CD8-positive, alpha-beta memory T cell (primary cell): ENCODE results near the gene TRMT61B. TPM values are rescaled to one million over a fixed set of nuclear protein-coding genes. Genes with fewer than 3 reads are reported as not detected.
A peak's percentile ranks its signal among the peaks of the same experiment; 100 is the strongest.

Source experiments
- CTCF ChIA-PET: fragments of 350-600 bp; sonication (Branson Sonifier 250); formaldehyde crosslinking; loops from one replicate; lab custom pipeline; 2021; ENCODE audit warnings: antibody characterized with exemption; lab: Charles Lee
- POLR2A ChIA-PET: fragments of 350-600 bp; sonication (Branson Sonifier 250); formaldehyde crosslinking; loops from one replicate; lab custom pipeline; 2021; ENCODE audit warnings: antibody characterized with exemption; lab: Charles Lee
- DNase-seq, 5 donors: peaks; one replicate each; pipeline versions ENCODE4 v3.0.0 to v3.0.0-alpha.2; 2020 to 2022; ENCODE audit warnings: mixed read lengths in 1 of 5
- H3K27ac ChIP-seq: one replicate; pipeline ENCODE4 v1.7.0; 2013; ENCODE audit warnings: low read depth, mild to moderate bottlenecking, low read length, moderate library complexity
- H3K27me3 ChIP-seq: 2 replicates; pipeline ENCODE4 v1.7.0; 2013; ENCODE audit warnings: low read length, mild to moderate bottlenecking; ENCODE audit not compliant: insufficient read depth, poor library complexity, severe bottlenecking
- H3K36me3 ChIP-seq: 2 replicates; pipeline ENCODE4 v1.7.0; 2013; ENCODE audit warnings: mild to moderate bottlenecking, low read length, moderate library complexity; ENCODE audit not compliant: insufficient read depth
- H3K4me1 ChIP-seq: 2 replicates; pipeline ENCODE4 v1.7.0; 2013; ENCODE audit warnings: mild to moderate bottlenecking, low read length, moderate library complexity; ENCODE audit not compliant: insufficient read depth
- H3K4me3 ChIP-seq: 2 replicates; pipeline ENCODE4 v1.7.0; 2013; ENCODE audit warnings: mild to moderate bottlenecking, low read length
- H3K9me3 ChIP-seq: 2 replicates; pipeline ENCODE4 v1.7.0; 2013; ENCODE audit warnings: mild to moderate bottlenecking, low read length
- H3K27ac Mint-ChIP-seq, 8 donors: one replicate each; pipeline ENCODE4 v1.8.0; 2020 to 2021; ENCODE audit warnings: mixed read lengths in 8 of 8, mild to moderate bottlenecking in 6 of 8, inconsistent platforms in 3 of 8, moderate library complexity in 3 of 8
- H3K27me3 Mint-ChIP-seq, 2 donors: one replicate each; pipeline ENCODE4 v1.8.0; 2020 to 2021; ENCODE audit warnings: mixed read lengths in 2 of 2, mild to moderate bottlenecking in 1 of 2, moderate library complexity in 1 of 2
- H3K36me3 Mint-ChIP-seq, 3 donors: one replicate each; pipeline ENCODE4 v1.8.0; 2020 to 2021; ENCODE audit warnings: mixed read lengths in 3 of 3, inconsistent platforms in 1 of 3, mild to moderate bottlenecking in 1 of 3
- H3K4me1 Mint-ChIP-seq, 3 donors: one replicate each; pipeline ENCODE4 v1.8.0; 2020 to 2021; ENCODE audit warnings: mixed read lengths in 3 of 3, inconsistent platforms in 1 of 3, mild to moderate bottlenecking in 1 of 3
- H3K4me3 Mint-ChIP-seq, 7 donors: one replicate each; pipeline ENCODE4 v1.8.0; 2020 to 2021; ENCODE audit warnings: mixed read lengths in 7 of 7, mild to moderate bottlenecking in 6 of 7, moderate library complexity in 4 of 7, inconsistent platforms in 2 of 7
- H3K9me3 Mint-ChIP-seq, 5 donors: one replicate each; pipeline ENCODE4 v1.8.0; 2020 to 2022; ENCODE audit warnings: mixed read lengths in 5 of 5, mild to moderate bottlenecking in 3 of 5, moderate library complexity in 2 of 5, inconsistent platforms in 1 of 5
- polyA plus RNA-seq: library from polyadenylated mRNA; unstranded; fragments of 300-500 nt; fragmentation: Illumina TruSeq; gene quantifications from one replicate; pipeline ENCODE4 v1.2.3, GENCODE V29; 2021
- total RNA-seq, 2 experiments: library from RNA; stranded (reverse); gene quantifications; one replicate each; pipeline ENCODE4 v1.2.3, GENCODE V29; 2021

Gene TRMT61B
- total and polyA plus RNA-seq, 3 experiments from 2014 or later = 16.6 to 20.2 (median 18.3) TPM

DNA sequence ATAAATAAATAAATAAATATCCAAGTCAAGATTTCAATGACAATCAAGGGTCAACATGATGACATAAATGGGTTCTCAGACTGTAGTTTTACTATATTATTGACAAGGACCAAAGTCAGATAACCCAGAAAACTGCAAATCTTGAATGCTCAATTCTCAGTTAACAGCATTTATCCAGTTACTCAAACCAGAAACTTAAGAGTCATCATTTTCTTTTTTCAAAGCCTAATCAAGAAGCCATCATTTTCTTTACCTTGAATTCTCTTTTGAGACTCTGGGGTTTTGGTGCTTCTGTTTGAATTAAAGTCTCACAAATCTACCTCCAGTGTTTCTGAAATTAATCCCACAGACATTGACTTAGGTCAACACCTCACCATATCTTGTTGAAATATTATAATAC lies 14.1 kb downstream of the TRMT61B start:
- Histone ChIP-seq H3K4me3 (no peak overlapping the region), H3K27ac (no peak overlapping the region), H3K4me1 (no peaks in the 10 kb centered on the region), H3K36me3 (peaks cover 8% of the 10 kb centered on the region), H3K27me3 (no peaks in the 10 kb centered on the region), H3K9me3 (no peaks in the 10 kb centered on the region)
- peak overlapping the region in 1 of 8 donors; percentile 4 for H3K27ac Mint-ChIP-seq
- no peaks in the 10 kb centered on the region for H3K27me3 Mint-ChIP-seq
- ChIA-PET POLR2A (no interaction called here), CTCF (no interaction called here)
- no peaks in the 10 kb centered on the region for H3K9me3 Mint-ChIP-seq
- no peak for DNase-seq
- peaks cover 3 to 8% (median 8%) of the 10 kb centered on the region in 3 donors for H3K4me1 Mint-ChIP-seq
- H3K4me3 Mint-ChIP-seq = no peak overlapping the region
- peaks cover 4 to 47% (median 11%) of the 10 kb centered on the region in 3 donors for H3K36me3 Mint-ChIP-seq

DNA sequence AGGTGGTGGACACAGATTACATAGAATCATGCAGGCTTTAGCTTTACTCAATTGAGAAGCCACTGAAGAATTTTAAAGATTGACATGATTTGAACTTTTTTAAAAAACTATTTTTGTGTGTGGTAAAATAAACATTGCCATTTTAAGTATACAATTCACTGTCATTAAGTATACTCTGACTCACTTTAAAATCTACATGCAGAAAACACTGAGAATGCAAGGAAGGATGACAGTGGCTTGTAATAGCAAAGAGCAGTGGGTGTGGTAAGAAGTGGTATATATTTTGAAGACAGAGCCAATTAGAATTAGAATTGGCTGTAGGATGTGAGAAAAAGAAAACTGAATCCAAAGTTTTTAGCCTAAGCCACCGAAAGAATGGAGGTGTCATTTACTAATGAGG lies 14.9 kb downstream of the TRMT61B start:
- no peaks in the 10 kb centered on the region for H3K9me3 Mint-ChIP-seq
- Histone ChIP-seq H3K4me1 (no peaks in the 10 kb centered on the region), H3K4me3 (no peak overlapping the region), H3K9me3 (no peaks in the 10 kb centered on the region), H3K36me3 (peaks cover under 1% of the 10 kb centered on the region), H3K27me3 (no peaks in the 10 kb centered on the region), H3K27ac (no peak overlapping the region)
- H3K36me3 Mint-ChIP-seq = peaks cover 4 to 42% (median 4%) of the 10 kb centered on the region in 3 donors
- DNase-seq = no peak
- POLR2A ChIA-PET = no interaction called here
- peaks cover under 1 to 3% (median 1%) of the 10 kb centered on the region in 3 donors for H3K4me1 Mint-ChIP-seq
- H3K27ac Mint-ChIP-seq = no peak overlapping the region
- CTCF ChIA-PET = no interaction called here
- H3K27me3 Mint-ChIP-seq = no peaks in the 10 kb centered on the region
- no peak overlapping the region for H3K4me3 Mint-ChIP-seq

DNA sequence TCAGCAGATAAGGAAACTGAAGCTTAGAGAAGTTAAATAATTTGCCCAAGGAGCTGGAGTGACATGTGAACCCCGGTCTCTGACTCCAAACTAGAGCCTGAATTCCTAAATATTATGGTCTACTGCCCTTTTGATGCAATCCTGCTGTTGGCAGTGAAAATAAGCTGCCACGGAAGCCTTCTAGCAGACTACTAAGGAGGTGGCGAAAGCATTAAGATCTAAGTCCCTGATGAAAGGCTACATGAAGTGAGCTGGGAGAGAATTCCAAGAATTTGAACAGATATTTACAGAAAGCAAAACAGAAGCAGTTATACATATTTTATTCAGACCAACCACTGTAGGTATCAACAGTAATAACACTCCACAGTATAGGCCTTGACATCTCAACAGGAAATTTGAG lies 28.1 kb downstream of the TRMT61B start:
- no peaks in the 10 kb centered on the region for H3K9me3 Mint-ChIP-seq
- H3K4me3 ChIP-seq = no peak overlapping the region
- H3K27me3 Mint-ChIP-seq = no peaks in the 10 kb centered on the region
- no peaks in the 10 kb centered on the region for H3K4me1 Mint-ChIP-seq
- no peaks in the 10 kb centered on the region for H3K27me3 ChIP-seq
- peaks cover 0 to 13% (median 7%) of the 10 kb centered on the region in 3 donors for H3K36me3 Mint-ChIP-seq
- CTCF ChIA-PET = no interaction called here
- peak overlapping the region in 1 of 8 donors; percentile 5 for H3K27ac Mint-ChIP-seq
- no peak overlapping the region for H3K4me3 Mint-ChIP-seq
- H3K27ac ChIP-seq = no peak overlapping the region
- no peaks in the 10 kb centered on the region for H3K4me1 ChIP-seq
- no peak for DNase-seq
- H3K36me3 ChIP-seq = no peaks in the 10 kb centered on the region
- POLR2A ChIA-PET = no interaction called here
- no peaks in the 10 kb centered on the region for H3K9me3 ChIP-seq

DNA sequence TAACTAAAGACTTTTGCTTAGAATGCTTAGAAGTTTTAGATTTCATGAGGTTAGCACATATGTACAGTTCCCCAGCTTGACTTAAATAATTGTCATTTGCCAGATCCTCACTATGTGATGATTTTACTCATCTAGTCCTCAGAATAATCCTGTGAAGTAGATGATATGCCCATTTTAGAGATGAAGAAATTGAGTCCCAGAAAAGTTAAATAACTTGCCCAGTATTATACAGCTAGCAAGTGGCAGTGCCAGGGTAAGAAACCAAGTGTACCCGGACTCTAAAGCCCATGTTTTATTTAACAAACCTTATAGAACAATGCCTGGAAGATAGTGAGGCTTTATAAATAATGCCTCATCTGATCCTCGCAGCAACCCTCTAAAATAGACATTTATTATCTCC lies 31.1 kb downstream of the TRMT61B start:
- no peaks in the 10 kb centered on the region for H3K4me1 Mint-ChIP-seq

DNA sequence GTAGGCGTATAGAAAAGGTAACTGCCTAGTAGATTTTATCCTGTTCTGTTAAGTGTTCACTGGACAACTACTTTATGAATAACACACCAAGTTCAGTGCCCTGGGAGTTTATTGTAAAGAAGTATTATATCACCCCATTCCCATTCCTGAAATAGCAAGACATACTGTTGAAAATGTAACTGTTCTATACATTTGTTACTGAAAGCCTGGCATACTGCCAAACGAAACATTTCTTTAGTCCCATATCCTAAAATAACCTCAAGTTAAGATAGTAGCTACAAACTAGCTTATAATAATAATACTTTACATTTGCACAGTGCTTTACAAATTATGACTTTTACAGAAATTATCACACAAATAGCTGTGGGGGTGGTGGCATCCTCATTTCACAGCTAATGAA lies 34.3 kb downstream of the TRMT61B start:
- Histone ChIP-seq H3K27me3 (no peaks in the 10 kb centered on the region), H3K4me1 (no peaks in the 10 kb centered on the region), H3K36me3 (no peaks in the 10 kb centered on the region), H3K9me3 (no peaks in the 10 kb centered on the region), H3K4me3 (no peak overlapping the region), H3K27ac (no peak overlapping the region)
- Mint-ChIP-seq H3K9me3 (no peaks in the 10 kb centered on the region), H3K4me3 (no peak overlapping the region), H3K36me3 (no peaks in the 10 kb centered on the region), H3K27ac (no peak overlapping the region), H3K27me3 (no peaks in the 10 kb centered on the region), H3K4me1 (no peaks in the 10 kb centered on the region)
- ChIA-PET POLR2A (no interaction called here), CTCF (interaction anchor here (1.1 kb wide), 1 partner anchor 9 kb away, joined by 3 read pairs; no protein-coding TSS in a partner anchor)
- DNase-seq = no peak

More for the DNA sequence above, 31.1 kb downstream of the TRMT61B start:
- Histone ChIP-seq H3K9me3 (no peaks in the 10 kb centered on the region), H3K36me3 (no peaks in the 10 kb centered on the region), H3K4me3 (no peak overlapping the region), H3K27me3 (no peaks in the 10 kb centered on the region), H3K27ac (no peak overlapping the region), H3K4me1 (no peaks in the 10 kb centered on the region)
- no peak for DNase-seq
- no peaks in the 10 kb centered on the region for H3K9me3 Mint-ChIP-seq
- peaks cover 0 to 2% (median 0%) of the 10 kb centered on the region in 3 donors for H3K36me3 Mint-ChIP-seq
- CTCF ChIA-PET = no interaction called here
- H3K27me3 Mint-ChIP-seq = no peaks in the 10 kb centered on the region
- POLR2A ChIA-PET = no interaction called here
- H3K4me3 Mint-ChIP-seq = no peak overlapping the region
- no peak overlapping the region for H3K27ac Mint-ChIP-seq

DNA sequence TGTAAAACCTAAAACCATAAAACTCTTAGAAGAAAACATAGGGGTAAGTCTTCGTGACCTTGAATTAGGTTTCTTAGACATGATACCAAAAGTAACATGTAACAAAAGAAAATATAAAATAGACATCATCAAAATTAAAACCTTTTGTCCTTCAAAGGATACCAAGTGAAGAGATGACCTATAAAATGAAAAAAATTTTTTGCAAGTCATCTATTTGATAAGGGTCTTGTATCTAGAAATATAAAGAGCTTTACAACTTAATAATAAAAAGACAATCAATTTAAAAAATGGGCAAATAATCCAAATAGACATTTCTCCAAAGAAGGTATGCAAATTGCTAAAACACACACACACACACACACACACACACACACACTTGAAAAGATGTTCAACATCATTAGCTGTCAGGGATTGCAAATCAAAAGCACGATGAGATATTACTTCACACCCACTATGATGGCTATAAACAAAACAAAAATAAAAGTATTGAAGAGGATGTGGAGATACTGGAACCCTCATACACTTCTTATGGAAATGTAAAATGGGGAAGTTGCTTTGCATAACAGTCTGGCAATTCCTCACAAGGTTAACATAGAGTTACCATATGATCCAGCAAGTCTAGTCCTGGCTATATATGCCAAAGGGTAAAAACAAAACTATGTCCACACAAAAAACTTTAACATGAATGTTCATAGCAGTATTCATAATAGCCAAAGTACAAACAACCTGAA lies 36.2 kb downstream of the TRMT61B start:
- CTCF ChIA-PET = interaction anchor here (0.7 kb wide), 1 partner anchor 109 kb away, joined by 3 read pairs; no protein-coding TSS in a partner anchor
- no peak for DNase-seq
- Histone ChIP-seq H3K27ac (no peak overlapping the region), H3K9me3 (no peaks in the 10 kb centered on the region), H3K27me3 (no peaks in the 10 kb centered on the region), H3K4me1 (no peaks in the 10 kb centered on the region), H3K36me3 (no peaks in the 10 kb centered on the region), H3K4me3 (no peak overlapping the region)
- no peaks in the 10 kb centered on the region for H3K4me1 Mint-ChIP-seq
- no peak overlapping the region for H3K27ac Mint-ChIP-seq
- H3K9me3 Mint-ChIP-seq = no peaks in the 10 kb centered on the region
- no peaks in the 10 kb centered on the region for H3K27me3 Mint-ChIP-seq
- no peaks in the 10 kb centered on the region for H3K36me3 Mint-ChIP-seq
- POLR2A ChIA-PET = no interaction called here
- H3K4me3 Mint-ChIP-seq = no peak overlapping the region

DNA sequence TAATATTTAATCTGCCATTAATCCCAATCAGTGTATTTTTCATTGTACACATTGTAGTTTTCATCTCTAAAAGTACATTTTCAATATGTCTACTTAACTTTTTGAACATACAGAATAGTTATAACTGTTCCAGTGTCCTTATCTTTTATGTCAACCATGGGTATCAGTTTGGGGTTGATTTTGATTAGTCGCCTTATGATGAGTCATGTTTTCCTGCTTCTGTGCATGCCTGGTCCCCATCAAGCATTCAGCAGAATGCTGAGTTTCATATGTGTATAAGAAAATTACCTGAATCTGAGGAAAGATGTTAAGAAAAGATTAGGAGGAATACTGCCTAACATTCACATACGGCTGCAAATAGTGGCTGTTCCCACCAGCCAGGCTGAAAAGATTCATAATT lies 41.7 kb downstream of the TRMT61B start:
- H3K4me1 Mint-ChIP-seq = no peaks in the 10 kb centered on the region
- Histone ChIP-seq H3K36me3 (no peaks in the 10 kb centered on the region), H3K27me3 (no peaks in the 10 kb centered on the region), H3K27ac (no peak overlapping the region), H3K4me3 (no peak overlapping the region), H3K4me1 (no peaks in the 10 kb centered on the region), H3K9me3 (no peaks in the 10 kb centered on the region)
- no peak for DNase-seq
- H3K36me3 Mint-ChIP-seq = no peaks in the 10 kb centered on the region
- H3K27me3 Mint-ChIP-seq = peaks cover 0 to 5% of the 10 kb centered on the region in 2 donors
- H3K9me3 Mint-ChIP-seq = no peaks in the 10 kb centered on the region
- ChIA-PET CTCF (no interaction called here), POLR2A (no interaction called here)
- peak overlapping the region in 1 of 8 donors; percentile 43 for H3K27ac Mint-ChIP-seq
- H3K4me3 Mint-ChIP-seq = no peak overlapping the region

DNA sequence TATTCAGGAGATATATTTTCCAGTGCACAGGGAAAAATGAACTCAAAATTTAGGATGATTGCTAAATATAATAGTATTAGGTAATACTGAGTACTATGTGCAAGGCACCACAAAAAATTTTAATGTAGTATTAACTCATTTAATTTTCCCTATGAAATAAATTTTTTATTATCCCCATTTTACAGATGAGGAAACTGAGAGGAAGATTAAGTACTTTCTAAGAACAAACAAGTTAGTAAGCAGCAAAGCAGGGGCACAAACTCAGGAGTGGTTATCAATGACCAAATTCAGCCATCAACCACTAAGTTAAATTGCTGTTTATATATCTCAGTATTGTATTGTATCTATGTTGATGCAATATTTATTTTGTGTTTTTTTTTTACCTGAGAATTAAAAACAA lies 45.2 kb downstream of the TRMT61B start:
- Histone ChIP-seq H3K4me3 (no peak overlapping the region), H3K27me3 (no peaks in the 10 kb centered on the region), H3K9me3 (no peaks in the 10 kb centered on the region), H3K27ac (no peak overlapping the region), H3K36me3 (no peaks in the 10 kb centered on the region), H3K4me1 (peaks cover 5% of the 10 kb centered on the region)
- peaks cover 0 to 5% of the 10 kb centered on the region in 2 donors for H3K27me3 Mint-ChIP-seq
- ChIA-PET CTCF (no interaction called here), POLR2A (no interaction called here)
- H3K4me3 Mint-ChIP-seq = no peak overlapping the region
- H3K4me1 Mint-ChIP-seq = peaks cover 3 to 7% (median 6%) of the 10 kb centered on the region in 3 donors
- no peaks in the 10 kb centered on the region for H3K9me3 Mint-ChIP-seq
- no peak overlapping the region for H3K27ac Mint-ChIP-seq
- H3K36me3 Mint-ChIP-seq = no peaks in the 10 kb centered on the region
- DNase-seq = no peak
